H9 (cell line): ENCODE data around the gene PCBP2. TPM values are rescaled to one million over a fixed set of nuclear protein-coding genes. Genes with fewer than 3 reads are reported as not detected.

Source experiments
- DNase-seq: peaks from one replicate; pipeline ENCODE4 v3.0.0-alpha.2; 2017
- H2AFZ ChIP-seq: one replicate; pipeline ENCODE4 v1.6.1; 2013; ENCODE audit warnings: mild to moderate bottlenecking, low read length, control low read depth, moderate library complexity
- H2AK5ac ChIP-seq: 2 replicates; pipeline ENCODE4 v1.6.1; 2013; ENCODE audit warnings: low read length, control low read depth, mixed read lengths; ENCODE audit not compliant: insufficient read length
- H2BK120ac ChIP-seq: one replicate; pipeline ENCODE4 v1.6.1; 2013; ENCODE audit warnings: low read depth, mild to moderate bottlenecking, low read length, control low read depth, inconsistent platforms; ENCODE audit not compliant: poor library complexity, severe bottlenecking
- H2BK12ac ChIP-seq: 2 replicates; pipeline ENCODE4 v1.6.1; 2013; ENCODE audit warnings: low read length, control low read depth, mixed read lengths, low read depth; ENCODE audit not compliant: insufficient read length
- H2BK15ac ChIP-seq: 2 replicates; pipeline ENCODE4 v1.6.1; 2013; ENCODE audit warnings: low read depth, low read length, control low read depth
- H2BK20ac ChIP-seq: one replicate; pipeline ENCODE4 v1.6.1; 2013; ENCODE audit warnings: low read depth, mild to moderate bottlenecking, low read length, control low read depth, inconsistent platforms; ENCODE audit not compliant: poor library complexity, severe bottlenecking
- H2BK5ac ChIP-seq: 2 replicates; pipeline ENCODE4 v1.6.1; 2013; ENCODE audit warnings: low read length, control low read depth, mixed read lengths; ENCODE audit not compliant: insufficient read length
- H3K14ac ChIP-seq: 2 replicates; pipeline ENCODE4 v1.6.1; 2013; ENCODE audit warnings: low read length, control low read depth; ENCODE audit not compliant: insufficient read depth
- H3K18ac ChIP-seq: 2 replicates; pipeline ENCODE4 v1.6.1; 2013; ENCODE audit warnings: low read depth, mild to moderate bottlenecking, mixed read lengths, low read length, control low read depth; ENCODE audit not compliant: insufficient read length
- H3K23ac ChIP-seq: 2 replicates; pipeline ENCODE4 v1.6.1; 2013; ENCODE audit warnings: low read length, control low read depth, mixed read lengths, low read depth; ENCODE audit not compliant: insufficient read length
- H3K23me2 ChIP-seq: 2 replicates; pipeline ENCODE4 v1.6.1; 2013; ENCODE audit warnings: low read depth, mild to moderate bottlenecking, mixed read lengths, low read length, control low read depth; ENCODE audit not compliant: insufficient read length, poor library complexity, severe bottlenecking
- H3K27ac ChIP-seq: 2 replicates; pipeline ENCODE4 v1.5.1; 2013; ENCODE audit warnings: low read length, control low read depth, mixed read lengths, low read depth; ENCODE audit not compliant: insufficient read length
- H3K27me3 ChIP-seq: 2 replicates; pipeline ENCODE4 v1.6.1; 2013; ENCODE audit warnings: low read length, control low read depth, inconsistent platforms; ENCODE audit not compliant: insufficient read depth
- H3K4ac ChIP-seq: 2 replicates; pipeline ENCODE4 v1.6.1; 2013; ENCODE audit warnings: low read depth, mild to moderate bottlenecking, control low read depth, inconsistent platforms, low read length, moderate library complexity
- H3K4me1 ChIP-seq: 2 replicates; pipeline ENCODE4 v1.6.1; 2013; ENCODE audit warnings: low read length, control low read depth, inconsistent platforms; ENCODE audit not compliant: insufficient read depth
- H3K4me2 ChIP-seq: 2 replicates; pipeline ENCODE4 v1.6.1; 2013; ENCODE audit warnings: low read length, control low read depth, mixed read lengths; ENCODE audit not compliant: insufficient read length, insufficient read depth
- H3K56ac ChIP-seq: 2 replicates; pipeline ENCODE4 v1.6.1; 2013; ENCODE audit warnings: low read depth, mild to moderate bottlenecking, mixed read lengths, low read length, control low read depth; ENCODE audit not compliant: insufficient read length
- H3K79me1 ChIP-seq: 2 replicates; pipeline ENCODE4 v1.6.1; 2013; ENCODE audit warnings: low read depth, mild to moderate bottlenecking, moderate library complexity, low read length, control low read depth, inconsistent platforms; ENCODE audit not compliant: insufficient read depth, poor library complexity, severe bottlenecking
- H3K79me2 ChIP-seq: 2 replicates; pipeline ENCODE4 v1.6.1; 2013; ENCODE audit warnings: low read length, control low read depth, inconsistent platforms; ENCODE audit not compliant: insufficient read depth
- H3K9ac ChIP-seq: 2 replicates; pipeline ENCODE4 v1.6.1; 2013; ENCODE audit warnings: low read length, control low read depth, mixed read lengths; ENCODE audit not compliant: insufficient read length; ENCODE audit errors: extremely low read depth
- H3K9me3 ChIP-seq: one replicate; pipeline ENCODE4 v1.6.1; 2013; ENCODE audit warnings: low read depth, low read length, inconsistent platforms; ENCODE audit not compliant: control insufficient read depth
- H3T11ph ChIP-seq: one replicate; pipeline ENCODE4 v1.6.1; 2013; ENCODE audit warnings: mild to moderate bottlenecking, low read length, control low read depth, inconsistent platforms
- H4K20me1 ChIP-seq: one replicate; pipeline ENCODE4 v1.6.1; 2013; ENCODE audit not compliant: control insufficient read depth, insufficient read length, insufficient read depth
- H4K5ac ChIP-seq: 2 replicates; pipeline ENCODE4 v1.6.1; 2013; ENCODE audit warnings: low read depth, mild to moderate bottlenecking, mixed read lengths, low read length, control low read depth; ENCODE audit not compliant: insufficient read length
- H4K8ac ChIP-seq: replicated peaks from 2 replicates; pipeline ENCODE4 v1.6.1; 2013; ENCODE audit warnings: low read length, control low read depth, mixed read lengths, low read depth; ENCODE audit not compliant: insufficient read length
- H4K91ac ChIP-seq: 2 replicates; pipeline ENCODE4 v1.6.1; 2013; ENCODE audit warnings: low read depth, mild to moderate bottlenecking, moderate library complexity, mixed read lengths, low read length, control low read depth; ENCODE audit not compliant: insufficient read length
- H3K27ac Mint-ChIP-seq, 3 experiments: 2 replicates in 2 of 3; 3 replicates in 1 of 3; pipeline ENCODE4 v1.8.0; 2020 to 2021; ENCODE audit warnings: mixed read lengths in 3 of 3, mild to moderate bottlenecking in 1 of 3, moderate library complexity in 1 of 3
- H3K27me3 Mint-ChIP-seq: 2 replicates; pipeline ENCODE4 v1.8.0; 2021; ENCODE audit warnings: low read depth, mild to moderate bottlenecking, moderate library complexity, mixed read lengths
- H3K36me3 Mint-ChIP-seq, 3 experiments: 2 replicates in 2 of 3; 3 replicates in 1 of 3; pipeline ENCODE4 v1.8.0; 2020 to 2021; ENCODE audit warnings: low read depth in 3 of 3, mixed read lengths in 3 of 3; ENCODE audit not compliant: insufficient read depth in 1 of 3
- H3K4me1 Mint-ChIP-seq, 2 experiments: 2 replicates each; pipeline ENCODE4 v1.8.0; 2020; ENCODE audit warnings: mixed read lengths in 2 of 2
- H3K4me3 Mint-ChIP-seq, 2 experiments: 2 replicates in 1 of 2; 3 replicates in 1 of 2; pipeline ENCODE4 v1.8.0; 2020 to 2021; ENCODE audit warnings: mild to moderate bottlenecking in 2 of 2, mixed read lengths in 2 of 2, moderate library complexity in 1 of 2
- H3K9me3 Mint-ChIP-seq, 2 experiments: 2 replicates in 1 of 2; 3 replicates in 1 of 2; pipeline ENCODE4 v1.8.0; 2020; ENCODE audit warnings: mild to moderate bottlenecking in 2 of 2, mixed read lengths in 2 of 2, moderate library complexity in 1 of 2
- WGBS: extraction: QIAGEN DNeasy Blood & Tissue Kit; methylation state at CpG from one replicate; pipeline ENCODE4 v1.1.7; 2013; ENCODE audit warnings: missing lambda C conversion rate, low lambda C conversion rate, mixed read lengths; ENCODE audit not compliant: insufficient read length; ENCODE audit errors: extremely low coverage; 5-methylcytosine and 5-hydroxymethylcytosine counted together
- total RNA-seq: library from RNA; stranded (reverse); gene quantifications from 2 replicates; pipeline ENCODE4 v1.2.1, GENCODE V29; 2021
- TF ChIP-seq, protein P1 (sequence below): fragments of 200-600 bp; sonication (generic); conservative IDR thresholded peaks from 3 replicates; pipeline ENCODE4 v1.8.0; 2021; ENCODE audit warnings: antibody characterized with exemption, mild to moderate bottlenecking

The PCBP2 gene
- total RNA-seq, 1 experiment from 2014 or later = 1,207 TPM

DNA sequence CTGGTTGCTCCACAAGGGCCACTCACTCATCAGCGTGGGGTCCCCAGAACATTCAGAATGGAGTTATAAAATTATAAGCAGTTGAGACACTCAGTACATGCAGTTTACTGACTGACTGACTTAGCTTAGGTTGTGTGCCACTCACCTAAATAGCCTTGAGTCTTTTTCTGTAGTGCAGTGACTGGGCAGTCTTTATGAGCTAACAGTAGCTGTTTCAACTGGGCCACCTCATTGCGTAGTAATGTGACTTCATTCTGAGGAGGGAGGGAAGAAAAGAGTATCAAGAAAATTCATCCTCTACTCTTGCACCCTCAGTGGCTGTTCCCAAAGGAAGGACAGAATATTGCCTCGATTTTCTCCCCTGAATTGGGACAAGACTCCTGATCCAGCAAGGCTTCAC, 71.2 kb downstream of the PCBP2 start:
- Histone ChIP-seq H3K4me2 (no peak overlapping the region), H2AFZ (no peak overlapping the region), H3K4me1 (no peaks in the 10 kb centered on the region), H3K27ac (no peak overlapping the region), H3K23me2 (no peaks in the 10 kb centered on the region), H4K8ac (no peak overlapping the region), H4K20me1 (no peaks in the 10 kb centered on the region), H3K79me1 (no peaks in the 10 kb centered on the region), H3K23ac (no peak overlapping the region), H4K91ac (no peak overlapping the region), H2BK12ac (no peak overlapping the region), H2BK20ac (no peak overlapping the region), H3K56ac (no peak overlapping the region), H2AK5ac (no peak overlapping the region), H3K79me2 (no peaks in the 10 kb centered on the region), H3K18ac (no peak overlapping the region), H3K14ac (no peak overlapping the region), H3K4ac (no peak overlapping the region), H3K9me3 (no peaks in the 10 kb centered on the region), H3T11ph (no peak overlapping the region), H4K5ac (no peak overlapping the region), H3K27me3 (no peaks in the 10 kb centered on the region), H2BK15ac (no peak overlapping the region), H3K9ac (no peak overlapping the region), H2BK5ac (no peak overlapping the region), H2BK120ac (no peak overlapping the region)
- no peak for DNase-seq
- Mint-ChIP-seq H3K4me3 (no peak overlapping the region), H3K27me3 (no peaks in the 10 kb centered on the region), H3K36me3 (peaks cover 7 to 41% (median 17%) of the 10 kb centered on the region in 3 experiments; a peak in 6 of 7 replicates), H3K9me3 (no peaks in the 10 kb centered on the region), H3K27ac (no peak overlapping the region), H3K4me1 (no peaks in the 10 kb centered on the region)
- TF ChIP-seq, protein P1, sequence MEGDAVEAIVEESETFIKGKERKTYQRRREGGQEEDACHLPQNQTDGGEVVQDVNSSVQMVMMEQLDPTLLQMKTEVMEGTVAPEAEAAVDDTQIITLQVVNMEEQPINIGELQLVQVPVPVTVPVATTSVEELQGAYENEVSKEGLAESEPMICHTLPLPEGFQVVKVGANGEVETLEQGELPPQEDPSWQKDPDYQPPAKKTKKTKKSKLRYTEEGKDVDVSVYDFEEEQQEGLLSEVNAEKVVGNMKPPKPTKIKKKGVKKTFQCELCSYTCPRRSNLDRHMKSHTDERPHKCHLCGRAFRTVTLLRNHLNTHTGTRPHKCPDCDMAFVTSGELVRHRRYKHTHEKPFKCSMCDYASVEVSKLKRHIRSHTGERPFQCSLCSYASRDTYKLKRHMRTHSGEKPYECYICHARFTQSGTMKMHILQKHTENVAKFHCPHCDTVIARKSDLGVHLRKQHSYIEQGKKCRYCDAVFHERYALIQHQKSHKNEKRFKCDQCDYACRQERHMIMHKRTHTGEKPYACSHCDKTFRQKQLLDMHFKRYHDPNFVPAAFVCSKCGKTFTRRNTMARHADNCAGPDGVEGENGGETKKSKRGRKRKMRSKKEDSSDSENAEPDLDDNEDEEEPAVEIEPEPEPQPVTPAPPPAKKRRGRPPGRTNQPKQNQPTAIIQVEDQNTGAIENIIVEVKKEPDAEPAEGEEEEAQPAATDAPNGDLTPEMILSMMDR = no peak
- WGBS = no CpG with 5 or more reads among the region's 3 CpGs
